ENCODE data around the gene MED14. TPM values are rescaled to one million over a fixed set of nuclear protein-coding genes. Genes with fewer than 3 reads are reported as not detected.

The MED14 gene
- total and polyA plus RNA-seq, 8 donors, result 5.5 to 107 (median 49.4) TPM

- Histone ChIP-seq H3K9me3 (no peaks in the 10 kb centered on the region), H3K4me3 (no peak overlapping the region), H3K4me1 (peaks cover 0 to 5% (median 0%) of the 10 kb centered on the region in 4 donors), H3K27me3 (no peaks in the 10 kb centered on the region), H3K27ac (no peak overlapping the region), H3K36me3 (peaks cover 0 to 17% (median 11%) of the 10 kb centered on the region in 4 donors)
- no peak for DNase-seq
- intact Hi-C loops (cut with DNase I; ENCODE audit: low total_unique reads), result no loop called here
- TF ChIP-seq POLR2A (IDR thresholded peaks at IDR 0.05) (no peak), EP300 (IDR thresholded peaks at IDR 0.05) (no peak), POLR2AphosphoS5 (IDR thresholded peaks at IDR 0.05) (no peak)
- TF ChIP-seq, protein P1, sequence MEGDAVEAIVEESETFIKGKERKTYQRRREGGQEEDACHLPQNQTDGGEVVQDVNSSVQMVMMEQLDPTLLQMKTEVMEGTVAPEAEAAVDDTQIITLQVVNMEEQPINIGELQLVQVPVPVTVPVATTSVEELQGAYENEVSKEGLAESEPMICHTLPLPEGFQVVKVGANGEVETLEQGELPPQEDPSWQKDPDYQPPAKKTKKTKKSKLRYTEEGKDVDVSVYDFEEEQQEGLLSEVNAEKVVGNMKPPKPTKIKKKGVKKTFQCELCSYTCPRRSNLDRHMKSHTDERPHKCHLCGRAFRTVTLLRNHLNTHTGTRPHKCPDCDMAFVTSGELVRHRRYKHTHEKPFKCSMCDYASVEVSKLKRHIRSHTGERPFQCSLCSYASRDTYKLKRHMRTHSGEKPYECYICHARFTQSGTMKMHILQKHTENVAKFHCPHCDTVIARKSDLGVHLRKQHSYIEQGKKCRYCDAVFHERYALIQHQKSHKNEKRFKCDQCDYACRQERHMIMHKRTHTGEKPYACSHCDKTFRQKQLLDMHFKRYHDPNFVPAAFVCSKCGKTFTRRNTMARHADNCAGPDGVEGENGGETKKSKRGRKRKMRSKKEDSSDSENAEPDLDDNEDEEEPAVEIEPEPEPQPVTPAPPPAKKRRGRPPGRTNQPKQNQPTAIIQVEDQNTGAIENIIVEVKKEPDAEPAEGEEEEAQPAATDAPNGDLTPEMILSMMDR (IDR thresholded peaks at IDR 0.05), result no peak
Measured at GRCh38 chrX:40719218-40719617, 16.1 kb downstream of the MED14 start.

- H3K9me3 ChIP-seq, result no peaks in the 10 kb centered on the region
- intact Hi-C loops (cut with DNase I; ENCODE audit: low total_unique reads), result no loop called here
- TF ChIP-seq POLR2A (IDR thresholded peaks at IDR 0.05), result no peak
- TF ChIP-seq EP300 (IDR thresholded peaks at IDR 0.05), result no peak
- TF ChIP-seq, protein P1 (IDR thresholded peaks at IDR 0.05), result no peak
- no peak for TF ChIP-seq POLR2AphosphoS5 (IDR thresholded peaks at IDR 0.05)
- no peak overlapping the region for H3K27ac ChIP-seq
- 35 to 62% (median 40%) methylated on average over 1 of the region's 1 CpG for WGBS, 5 donors
- no peaks in the 10 kb centered on the region for H3K27me3 ChIP-seq
- H3K4me1 ChIP-seq, result no peaks in the 10 kb centered on the region
- no peak for DNase-seq
- peaks cover 0 to 62% (median 53%) of the 10 kb centered on the region in 4 donors for H3K36me3 ChIP-seq
- no peak overlapping the region for H3K4me3 ChIP-seq
Measured at GRCh38 chrX:40709395-40709794, 25.9 kb downstream of the MED14 start.

GRCh38 chrX:40705658-40706312 lies 29.6 kb downstream of the MED14 start:
- TF ChIP-seq, protein P1 (IDR thresholded peaks at IDR 0.05), result no peak
- TF ChIP-seq POLR2AphosphoS5 (IDR thresholded peaks at IDR 0.05), result no peak
- no peak for DNase-seq
- Histone ChIP-seq H3K4me3 (no peak overlapping the region), H3K9me3 (no peaks in the 10 kb centered on the region), H3K4me1 (no peaks in the 10 kb centered on the region), H3K36me3 (peaks cover 0 to 43% (median 30%) of the 10 kb centered on the region in 4 donors), H3K27me3 (no peaks in the 10 kb centered on the region), H3K27ac (no peak overlapping the region)
- WGBS, 5 donors, result 75 to 91% (median 85%) methylated on average over 5 of the region's 5 CpGs
- intact Hi-C loops (cut with DNase I; ENCODE audit: low total_unique reads), result no loop called here

DNA sequence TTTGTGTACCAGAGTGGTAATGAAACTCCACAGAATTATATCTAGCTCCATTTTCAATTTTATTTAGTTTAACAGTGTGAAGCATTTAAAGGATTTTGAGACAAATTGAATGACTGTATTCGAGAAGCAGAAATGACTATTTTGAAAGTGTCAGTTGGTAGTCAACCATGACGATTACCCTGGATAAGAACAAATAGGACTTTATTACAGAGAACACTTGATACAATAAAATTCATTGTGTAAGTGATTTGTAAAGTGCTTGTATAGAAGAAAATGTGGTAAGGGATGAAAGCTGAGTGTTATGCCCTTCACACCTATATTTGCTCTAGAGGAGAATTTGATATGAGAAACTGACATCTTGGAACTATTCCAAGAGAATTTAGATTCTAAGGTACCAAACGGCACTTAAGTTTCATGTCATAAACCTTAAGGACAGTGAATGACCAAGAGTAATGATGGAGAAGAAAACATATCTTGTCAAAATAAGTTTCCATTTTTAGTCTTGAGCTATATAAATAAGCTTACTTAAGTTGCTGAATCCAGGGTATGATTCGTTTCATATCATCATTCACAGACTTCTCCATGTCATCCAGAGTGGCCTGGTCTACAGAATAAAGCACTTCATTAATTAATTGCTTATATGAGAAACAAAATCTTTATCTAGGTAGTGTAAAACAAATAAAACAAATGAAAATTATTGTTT lies 34.6 kb downstream of the MED14 start:
- Histone ChIP-seq H3K4me1 (no peaks in the 10 kb centered on the region), H3K4me3 (no peak overlapping the region), H3K36me3 (peaks cover 0 to 54% (median 30%) of the 10 kb centered on the region in 4 donors), H3K27me3 (no peaks in the 10 kb centered on the region), H3K9me3 (peaks cover 0 to 6% (median 2%) of the 10 kb centered on the region in 4 donors), H3K27ac (no peak overlapping the region)
- DNase-seq, result no peak
- intact Hi-C loops (cut with DNase I; ENCODE audit: low total_unique reads), result no loop called here
- 45 to 68% (median 56%) methylated on average over 4 of the region's 4 CpGs for WGBS, 5 donors
- no peak for TF ChIP-seq POLR2A (IDR thresholded peaks at IDR 0.05)
- no peak for TF ChIP-seq EP300 (IDR thresholded peaks at IDR 0.05)
- no peak for TF ChIP-seq POLR2AphosphoS5 (IDR thresholded peaks at IDR 0.05)
- TF ChIP-seq, protein P1 (IDR thresholded peaks at IDR 0.05), result no peak
